Measurements from ENCODE around the gene CDKN2AIPNL. TPM values are rescaled to one million over a fixed set of nuclear protein-coding genes. Genes with fewer than 3 reads are reported as not detected.
"Not testable (repeated sequence)": the region's sequence is repeated elsewhere in the genome, so short reads cannot be mapped to it uniquely, and the experiment has no call there.

The CDKN2AIPNL gene
- total RNA-seq, 3 donors from 2014 or later: 44.0 to 44.4 (median 44.0) TPM

DNA sequence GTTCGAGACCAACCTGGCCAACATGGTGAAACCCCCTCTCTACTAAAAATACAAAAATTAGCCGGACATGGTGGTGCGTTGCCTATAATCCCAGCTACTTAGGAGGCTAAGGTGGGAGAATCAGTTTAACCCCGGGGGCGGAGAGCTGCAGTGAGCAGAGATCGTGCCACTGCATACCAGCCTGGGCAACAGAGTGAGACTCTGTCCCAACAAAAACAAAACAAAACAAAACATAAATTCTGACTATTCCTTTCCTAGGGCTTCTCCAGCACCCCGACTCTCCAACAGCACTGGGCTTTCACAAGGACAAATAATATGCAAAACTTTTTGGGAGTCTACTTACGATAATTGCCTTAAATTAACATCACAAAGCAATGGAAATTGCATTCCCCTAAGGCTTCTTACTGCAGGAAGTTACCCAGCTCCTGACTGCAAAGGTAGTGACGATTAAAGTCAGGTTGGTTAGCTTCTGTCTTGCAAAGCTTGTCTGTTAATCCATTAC, 15.9 kb upstream of the CDKN2AIPNL start:
- DNase-seq: no peak
- H3K36me3 Mint-ChIP-seq (ENCODE audit: insufficient read depth): no peaks in the 10 kb centered on the region
- no peaks in the 10 kb centered on the region for H3K9me3 Mint-ChIP-seq
- no peak for ATAC-seq
- no peaks in the 10 kb centered on the region for H3K27me3 Mint-ChIP-seq (ENCODE audit: low read depth)
- no peak overlapping the region for H3K4me3 Mint-ChIP-seq
- peaks cover 3% of the 10 kb centered on the region for H3K4me1 Mint-ChIP-seq (ENCODE audit: low read depth)

GRCh38 chr5:134426361-134426760, 14.7 kb upstream of the CDKN2AIPNL start:
- Mint-ChIP-seq H3K36me3 (ENCODE audit: insufficient read depth) (no peaks in the 10 kb centered on the region), H3K4me3 (no peak overlapping the region), H3K27me3 (ENCODE audit: low read depth) (no peaks in the 10 kb centered on the region), H3K4me1 (ENCODE audit: low read depth) (no peaks in the 10 kb centered on the region), H3K9me3 (no peaks in the 10 kb centered on the region)
- no peak for ATAC-seq
- DNase-seq: no peak

GRCh38 chr5:134423376-134423775, 11.7 kb upstream of the CDKN2AIPNL start:
- H3K4me3 Mint-ChIP-seq: no peak overlapping the region

GRCh38 chr5:134422791-134423365, 11.2 kb upstream of the CDKN2AIPNL start:
- H3K4me1 Mint-ChIP-seq (ENCODE audit: low read depth): no peaks in the 10 kb centered on the region
- ATAC-seq (no peak), DNase-seq (no peak)
- no peaks in the 10 kb centered on the region for H3K9me3 Mint-ChIP-seq
- H3K27me3 Mint-ChIP-seq (ENCODE audit: low read depth): no peaks in the 10 kb centered on the region
- no peak overlapping the region for H3K4me3 Mint-ChIP-seq
- H3K36me3 Mint-ChIP-seq (ENCODE audit: insufficient read depth): no peaks in the 10 kb centered on the region

More at GRCh38 chr5:134423376-134423775, 11.7 kb upstream of the CDKN2AIPNL start:
- Mint-ChIP-seq H3K36me3 (ENCODE audit: insufficient read depth) (no peaks in the 10 kb centered on the region), H3K9me3 (no peaks in the 10 kb centered on the region), H3K4me1 (ENCODE audit: low read depth) (no peaks in the 10 kb centered on the region), H3K27me3 (ENCODE audit: low read depth) (no peaks in the 10 kb centered on the region)
- DNase-seq (no peak), ATAC-seq (no peak)

DNA sequence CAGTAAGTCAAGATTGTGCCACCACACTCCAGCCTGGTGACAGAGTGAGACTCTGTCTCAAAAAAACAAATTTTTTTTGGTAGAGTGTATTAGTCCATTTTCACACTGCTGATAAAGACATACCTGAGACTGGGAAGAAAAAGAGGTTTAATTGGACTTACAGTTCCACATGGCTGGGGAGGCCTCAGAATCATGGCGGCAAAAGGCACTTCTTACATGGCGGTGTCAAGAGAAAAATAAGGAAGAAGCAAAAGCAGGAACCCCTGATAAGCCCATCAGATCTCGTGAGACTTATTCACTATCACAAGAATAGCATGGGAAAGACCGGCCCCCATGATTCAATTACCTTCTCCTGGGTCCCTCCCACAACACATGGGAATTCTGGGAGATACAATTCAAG, 9.4 kb upstream of the CDKN2AIPNL start:
- not testable (repeated sequence) for H3K9me3 Mint-ChIP-seq; H3K36me3 Mint-ChIP-seq (ENCODE audit: insufficient read depth); DNase-seq; ATAC-seq; H3K4me1 Mint-ChIP-seq (ENCODE audit: low read depth); H3K27me3 Mint-ChIP-seq (ENCODE audit: low read depth); H3K4me3 Mint-ChIP-seq

DNA sequence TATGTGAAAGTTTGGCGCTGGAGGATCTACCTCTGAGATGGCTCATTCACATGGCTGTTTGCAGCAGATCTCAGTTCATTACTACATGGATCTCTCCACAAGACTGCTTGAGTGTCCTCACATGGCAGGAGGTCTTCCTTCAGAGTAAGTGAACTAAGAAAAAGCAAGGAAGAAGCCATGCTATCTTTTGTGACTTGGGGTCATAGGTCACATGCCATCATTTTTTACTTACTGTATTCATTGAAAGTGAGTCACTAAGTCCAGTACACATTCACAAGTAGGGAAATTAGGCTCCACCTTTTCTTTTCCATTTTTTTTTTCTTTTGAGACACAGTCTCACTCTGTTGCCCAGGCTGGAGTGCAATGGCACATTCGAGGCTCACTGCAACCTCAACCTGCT, 8.7 kb upstream of the CDKN2AIPNL start:
- Mint-ChIP-seq H3K27me3 (ENCODE audit: low read depth) (no peaks in the 10 kb centered on the region), H3K36me3 (ENCODE audit: insufficient read depth) (no peaks in the 10 kb centered on the region), H3K4me1 (ENCODE audit: low read depth) (no peaks in the 10 kb centered on the region), H3K9me3 (no peaks in the 10 kb centered on the region), H3K4me3 (no peak overlapping the region)
- ATAC-seq (no peak), DNase-seq (no peak)

DNA sequence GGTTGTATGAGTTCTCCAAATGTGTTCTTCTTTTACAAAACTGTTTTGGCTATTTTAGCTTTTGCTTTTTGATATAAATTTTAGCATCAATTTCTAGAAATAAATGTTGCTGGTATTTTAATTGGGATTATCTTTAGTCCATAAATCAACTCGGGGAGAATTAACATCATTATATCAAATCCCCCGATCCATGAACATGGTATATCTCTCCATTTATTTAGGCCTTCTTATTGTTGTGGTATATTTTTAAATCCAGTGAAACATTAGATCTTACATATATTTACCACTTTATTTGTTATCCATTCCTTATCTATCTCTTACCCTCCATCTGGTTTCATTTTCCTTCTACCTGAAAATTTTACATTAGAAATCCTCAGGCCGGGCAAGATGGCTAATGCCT, 7.3 kb upstream of the CDKN2AIPNL start:
- no peaks in the 10 kb centered on the region for H3K27me3 Mint-ChIP-seq (ENCODE audit: low read depth)
- no peaks in the 10 kb centered on the region for H3K36me3 Mint-ChIP-seq (ENCODE audit: insufficient read depth)
- DNase-seq (no peak), ATAC-seq (no peak)
- no peaks in the 10 kb centered on the region for H3K9me3 Mint-ChIP-seq
- H3K4me1 Mint-ChIP-seq (ENCODE audit: low read depth): no peaks in the 10 kb centered on the region
- no peak overlapping the region for H3K4me3 Mint-ChIP-seq

DNA sequence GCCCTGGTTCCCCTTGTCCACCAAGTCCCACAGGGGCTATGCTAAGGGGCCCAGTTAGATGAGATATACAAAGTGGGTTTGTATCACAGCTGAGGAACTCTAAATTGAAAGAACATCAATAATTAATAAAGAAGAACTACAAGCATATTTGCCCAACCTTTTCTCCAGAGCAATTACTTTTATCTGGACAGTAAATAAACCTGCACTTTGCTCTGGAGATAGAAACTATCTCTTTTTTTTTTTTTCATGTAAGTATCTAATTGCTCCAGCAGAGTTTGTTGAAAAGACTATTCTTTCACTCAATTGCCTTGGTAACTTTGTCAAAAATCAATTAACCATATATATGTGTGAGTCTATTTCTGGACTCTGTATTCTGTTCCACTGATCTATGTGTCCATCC, 6.0 kb upstream of the CDKN2AIPNL start:
- peaks cover 5% of the 10 kb centered on the region for H3K4me1 Mint-ChIP-seq (ENCODE audit: low read depth)
- no peaks in the 10 kb centered on the region for H3K36me3 Mint-ChIP-seq (ENCODE audit: insufficient read depth)
- ATAC-seq: no peak
- no peaks in the 10 kb centered on the region for H3K9me3 Mint-ChIP-seq
- H3K27me3 Mint-ChIP-seq (ENCODE audit: low read depth): no peaks in the 10 kb centered on the region
- H3K4me3 Mint-ChIP-seq: no peak overlapping the region
- no peak for DNase-seq

DNA sequence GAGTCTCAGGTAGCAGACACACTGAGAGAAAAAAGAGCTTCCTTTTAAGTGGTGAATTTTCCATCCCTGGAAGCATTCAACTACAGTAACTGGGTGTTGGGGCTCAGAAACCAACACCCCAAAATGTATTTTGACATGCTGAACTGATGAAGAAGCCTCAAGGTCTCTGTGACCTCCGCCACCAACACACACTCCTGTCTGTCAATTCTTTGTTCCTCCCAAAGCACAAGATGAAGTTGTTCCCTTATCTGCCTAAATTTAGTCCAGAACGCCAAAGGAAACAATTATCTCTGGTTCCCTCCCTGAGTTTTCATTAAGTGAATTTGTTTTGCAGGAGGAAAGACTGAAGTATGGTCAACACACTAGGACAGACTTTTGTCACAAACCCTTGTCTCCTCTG, 1.4 kb upstream of the CDKN2AIPNL start:
- ATAC-seq: no peak
- Mint-ChIP-seq H3K4me1 (ENCODE audit: low read depth) (peaks cover 33% of the 10 kb centered on the region), H3K4me3 (no peak overlapping the region), H3K36me3 (ENCODE audit: insufficient read depth) (peaks cover 9% of the 10 kb centered on the region), H3K27me3 (ENCODE audit: low read depth) (no peaks in the 10 kb centered on the region), H3K9me3 (no peaks in the 10 kb centered on the region)
- DNase-seq: no peak

GRCh38 chr5:134411228-134411545, 494 bp downstream of the CDKN2AIPNL start:
- ATAC-seq: no peak
- Mint-ChIP-seq H3K9me3 (no peaks in the 10 kb centered on the region), H3K36me3 (ENCODE audit: insufficient read depth) (peaks cover 9% of the 10 kb centered on the region), H3K27me3 (ENCODE audit: low read depth) (no peaks in the 10 kb centered on the region), H3K4me3 (peak overlapping the region; percentile 93), H3K4me1 (ENCODE audit: low read depth) (peaks cover 34% of the 10 kb centered on the region)
- no peak for DNase-seq

DNA sequence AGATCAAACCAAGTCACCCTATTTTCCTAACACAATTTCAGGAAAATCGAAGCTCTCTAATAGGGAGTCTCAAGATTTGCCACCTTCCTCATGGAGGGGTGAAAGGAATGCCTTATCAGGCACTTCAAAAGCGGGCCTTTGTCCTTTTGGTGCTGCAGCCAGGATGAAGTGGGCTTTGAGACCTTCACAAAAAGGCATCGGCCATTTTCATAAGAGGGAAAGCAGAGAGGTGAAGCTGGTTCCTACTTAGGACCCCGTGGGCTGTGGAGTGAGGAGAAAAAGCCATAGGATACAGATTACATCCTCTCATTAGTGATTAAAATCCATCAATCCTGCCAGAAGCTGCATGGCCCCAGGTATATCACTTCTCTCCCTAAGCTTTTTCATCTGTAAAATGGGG, 859 bp downstream of the CDKN2AIPNL start:
- Mint-ChIP-seq H3K4me1 (ENCODE audit: low read depth) (peaks cover 36% of the 10 kb centered on the region), H3K9me3 (no peaks in the 10 kb centered on the region), H3K4me3 (peak overlapping the region; percentile 93), H3K36me3 (ENCODE audit: insufficient read depth) (peaks cover 9% of the 10 kb centered on the region), H3K27me3 (ENCODE audit: low read depth) (no peaks in the 10 kb centered on the region)
- ATAC-seq: no peak
- DNase-seq: no peak

GRCh38 chr5:134409321-134409720, 2.4 kb downstream of the CDKN2AIPNL start:
- Mint-ChIP-seq H3K27me3 (ENCODE audit: low read depth) (no peaks in the 10 kb centered on the region), H3K9me3 (no peaks in the 10 kb centered on the region), H3K4me1 (ENCODE audit: low read depth) (peaks cover 36% of the 10 kb centered on the region), H3K4me3 (no peak overlapping the region), H3K36me3 (ENCODE audit: insufficient read depth) (peaks cover 9% of the 10 kb centered on the region)
- no peak for ATAC-seq
- DNase-seq: no peak

GRCh38 chr5:134406390-134406789, 5.3 kb downstream of the CDKN2AIPNL start:
- peaks cover 21% of the 10 kb centered on the region for H3K4me1 Mint-ChIP-seq (ENCODE audit: low read depth)
- H3K27me3 Mint-ChIP-seq (ENCODE audit: low read depth): no peaks in the 10 kb centered on the region
- no peak overlapping the region for H3K4me3 Mint-ChIP-seq
- no peaks in the 10 kb centered on the region for H3K9me3 Mint-ChIP-seq
- ATAC-seq (peak; percentile 67 to 80), DNase-seq (no peak)
- peaks cover 13% of the 10 kb centered on the region for H3K36me3 Mint-ChIP-seq (ENCODE audit: insufficient read depth)

GRCh38 chr5:134403951-134404350, 7.7 kb downstream of the CDKN2AIPNL start:
- no peaks in the 10 kb centered on the region for H3K9me3 Mint-ChIP-seq
- H3K27me3 Mint-ChIP-seq (ENCODE audit: low read depth): no peaks in the 10 kb centered on the region
- DNase-seq (no peak), ATAC-seq (no peak)
- peaks cover 12% of the 10 kb centered on the region for H3K36me3 Mint-ChIP-seq (ENCODE audit: insufficient read depth)
- no peak overlapping the region for H3K4me3 Mint-ChIP-seq
- peaks cover 3% of the 10 kb centered on the region for H3K4me1 Mint-ChIP-seq (ENCODE audit: low read depth)

DNA sequence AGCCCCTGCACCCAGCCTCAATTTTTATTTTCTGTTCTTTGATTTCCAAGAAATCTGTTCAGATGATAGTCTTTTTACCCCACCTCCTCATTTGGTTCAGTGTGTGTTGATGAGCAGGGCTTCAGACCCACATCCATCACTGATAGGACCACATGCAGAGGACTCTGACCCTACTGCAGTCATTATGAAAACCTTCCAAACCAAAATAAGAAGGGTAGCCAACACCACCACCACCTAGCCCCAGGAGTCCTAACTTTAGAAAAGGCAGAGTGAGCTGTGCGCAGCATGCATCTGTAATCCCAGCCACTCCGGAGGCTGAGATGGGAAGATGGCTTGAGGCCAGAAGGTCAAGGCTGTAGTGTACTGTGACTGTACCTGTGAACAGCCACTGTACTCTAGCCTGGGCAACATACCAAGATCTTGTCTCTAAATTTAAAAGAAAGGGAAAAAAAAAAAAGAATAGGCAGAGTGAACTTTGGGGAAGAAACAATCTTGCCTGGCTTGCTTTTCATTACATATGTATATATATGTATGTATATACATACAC, 13.0 kb downstream of the CDKN2AIPNL start:
- Mint-ChIP-seq H3K4me3 (no peak overlapping the region), H3K9me3 (no peaks in the 10 kb centered on the region), H3K4me1 (ENCODE audit: low read depth) (no peaks in the 10 kb centered on the region), H3K36me3 (ENCODE audit: insufficient read depth) (peaks cover 33% of the 10 kb centered on the region), H3K27me3 (ENCODE audit: low read depth) (no peaks in the 10 kb centered on the region)
- ATAC-seq (no peak), DNase-seq (no peak)

Data from activated T-cell treated with anti-CD3 and anti-CD28 coated beads, Interleukin-2, amount 50 U/mL, for 4 hours (primary cell).